GM19372 (cell line): ENCODE data around the gene CLK1.

ENCODE experiments used
- ATAC-seq: cut with Tn5 transposase; IDR thresholded peaks from one replicate; pipeline ENCODE4 v1.9.1; 2021; ENCODE audit warnings: mild to moderate bottlenecking, low read depth, moderate library complexity; ENCODE audit not compliant: unreplicated experiment

CLK1 gene

DNA sequence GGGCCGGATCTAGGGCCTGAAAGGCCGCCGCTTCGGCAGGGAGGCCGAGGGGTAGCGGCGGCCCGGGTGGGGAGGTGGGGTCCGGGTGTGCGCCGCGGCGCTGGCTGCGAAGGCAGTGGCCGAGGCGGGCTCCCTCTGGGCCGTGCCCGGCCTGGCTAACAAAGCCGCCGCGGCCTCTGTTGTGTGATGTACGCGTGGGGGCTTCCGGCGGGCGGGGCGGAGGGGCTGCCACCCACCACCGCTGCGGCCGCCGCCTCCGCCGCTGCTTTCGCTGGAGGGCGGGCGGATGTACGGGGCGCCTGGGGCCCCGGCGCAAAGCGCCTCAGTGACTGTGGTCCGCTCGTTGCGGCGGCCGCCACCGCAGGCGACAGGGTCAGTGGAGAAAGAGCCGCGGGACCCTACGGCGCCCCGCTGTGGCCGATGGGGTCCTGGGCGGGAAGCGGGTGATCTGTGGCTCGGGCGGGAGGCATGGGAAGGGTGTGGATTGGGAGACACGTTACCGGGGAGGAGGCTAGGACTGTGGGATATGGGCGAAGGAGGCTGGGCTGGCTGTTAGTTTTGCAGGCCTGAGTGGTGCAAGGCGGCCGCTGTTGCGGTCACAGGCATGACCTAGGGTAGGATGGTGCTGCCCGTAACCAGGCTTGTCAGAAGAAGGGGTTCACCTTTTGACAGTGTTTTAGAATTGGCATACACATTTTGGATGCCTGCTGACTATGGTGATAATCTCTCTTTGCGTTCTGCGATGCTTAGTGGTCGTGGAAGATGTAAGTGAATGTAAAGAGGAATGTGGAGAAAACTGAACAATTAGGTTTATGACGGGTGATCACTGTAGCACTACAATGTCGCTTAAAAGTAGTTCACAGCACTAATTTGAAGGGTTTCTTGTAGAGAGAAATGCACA is 52.1 kb downstream of the CLK1 start:
- ATAC-seq = peak; percentile 40

DNA sequence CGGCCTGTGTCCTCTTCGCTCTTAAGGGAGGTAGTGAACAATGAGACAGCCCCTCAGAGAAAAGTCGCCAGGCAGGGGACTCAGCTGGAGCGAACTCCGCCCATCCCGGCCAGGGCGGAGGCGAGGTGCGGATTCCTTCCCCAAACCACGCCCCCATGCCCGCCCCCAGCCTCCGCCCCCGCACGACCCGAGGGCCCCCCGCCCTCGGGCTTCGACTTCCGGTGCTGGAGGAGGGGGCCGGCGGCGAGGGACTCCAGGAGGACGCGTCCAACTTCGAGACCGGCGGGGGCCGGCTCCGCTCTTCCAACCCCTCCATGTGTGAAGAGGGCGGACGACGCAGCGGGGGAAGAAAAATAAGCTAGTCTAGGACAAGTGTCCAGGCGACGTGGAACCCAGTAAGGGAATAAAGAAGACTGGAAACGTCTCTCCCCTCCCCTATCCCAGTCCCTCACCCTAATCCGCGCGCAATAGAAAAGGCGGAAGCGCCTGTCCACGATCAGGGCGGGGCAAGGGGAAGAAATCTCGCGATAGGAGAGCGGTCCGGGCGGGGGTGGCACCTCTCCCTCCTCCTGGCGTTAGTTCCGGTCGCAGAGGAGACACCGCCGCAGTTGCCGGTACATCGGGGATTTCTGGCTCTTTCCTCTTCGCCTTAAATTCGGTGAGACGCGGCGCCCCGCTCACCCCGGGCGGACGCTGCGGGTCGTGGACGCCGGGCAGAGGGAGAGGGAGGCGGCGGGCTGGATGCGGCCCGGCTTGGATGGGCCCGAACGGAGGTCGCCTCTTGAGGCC is 52.9 kb downstream of the CLK1 start, which contains the start of gene BZW1:
TSS of gene BZW1 (plus strand) at position 578 of the 789 bp plus-strand sequence. CDS start 1,308 bp downstream, outside the sequence.
- ATAC-seq = peak; percentile 69

DNA sequence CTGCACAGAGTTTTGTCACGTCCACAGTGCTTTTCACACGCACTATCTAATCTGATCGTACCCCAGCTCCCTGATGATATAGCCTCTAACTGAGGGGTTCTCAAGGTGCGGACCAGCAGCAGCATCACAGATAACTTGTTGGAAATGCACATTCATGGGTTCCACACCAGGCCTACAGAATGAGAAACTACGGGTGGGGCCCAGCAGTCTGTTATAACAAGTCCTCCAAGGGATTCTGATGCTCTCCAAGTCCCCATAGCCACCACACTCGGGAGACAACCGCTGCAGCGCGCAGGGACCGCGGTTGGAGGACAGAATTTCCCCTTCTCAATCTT is 53.5 kb downstream of the CLK1 start:
- no peak for ATAC-seq

DNA sequence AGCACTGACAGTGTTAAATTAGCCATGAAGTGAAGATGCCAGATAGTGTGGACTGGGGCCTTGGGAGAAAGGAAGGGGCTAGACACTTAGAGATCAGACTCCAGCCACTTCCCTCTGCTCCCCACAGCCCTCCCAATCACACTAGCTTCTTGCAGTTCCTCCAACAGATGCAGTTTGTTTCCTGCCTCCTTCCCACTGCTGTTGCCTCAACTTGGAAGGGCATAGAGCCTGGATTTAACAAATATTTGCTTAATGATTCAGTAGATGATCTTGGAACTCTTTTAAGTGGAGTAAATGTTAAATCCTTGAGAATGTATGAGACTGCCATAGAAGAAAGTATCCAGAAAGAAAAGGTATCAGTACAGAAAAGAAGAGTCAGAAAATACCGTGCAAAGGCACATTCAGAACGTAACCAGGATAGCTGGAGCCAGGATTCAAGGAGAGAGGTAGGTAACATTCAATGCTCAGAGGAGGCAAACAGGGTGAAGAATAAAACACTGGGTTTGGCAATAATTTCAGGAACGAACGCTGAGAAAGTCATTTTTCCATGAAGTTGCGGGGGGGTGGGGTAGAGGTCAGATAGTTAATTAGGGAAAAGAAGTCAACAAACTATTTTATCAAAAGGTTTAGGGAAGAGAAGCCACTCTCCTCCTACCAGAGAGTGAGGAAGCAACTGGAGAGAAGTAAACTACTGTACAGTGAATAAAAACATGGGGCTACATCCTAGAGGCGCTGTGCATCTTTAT is 54.0 kb downstream of the CLK1 start:
- no peak for ATAC-seq

DNA sequence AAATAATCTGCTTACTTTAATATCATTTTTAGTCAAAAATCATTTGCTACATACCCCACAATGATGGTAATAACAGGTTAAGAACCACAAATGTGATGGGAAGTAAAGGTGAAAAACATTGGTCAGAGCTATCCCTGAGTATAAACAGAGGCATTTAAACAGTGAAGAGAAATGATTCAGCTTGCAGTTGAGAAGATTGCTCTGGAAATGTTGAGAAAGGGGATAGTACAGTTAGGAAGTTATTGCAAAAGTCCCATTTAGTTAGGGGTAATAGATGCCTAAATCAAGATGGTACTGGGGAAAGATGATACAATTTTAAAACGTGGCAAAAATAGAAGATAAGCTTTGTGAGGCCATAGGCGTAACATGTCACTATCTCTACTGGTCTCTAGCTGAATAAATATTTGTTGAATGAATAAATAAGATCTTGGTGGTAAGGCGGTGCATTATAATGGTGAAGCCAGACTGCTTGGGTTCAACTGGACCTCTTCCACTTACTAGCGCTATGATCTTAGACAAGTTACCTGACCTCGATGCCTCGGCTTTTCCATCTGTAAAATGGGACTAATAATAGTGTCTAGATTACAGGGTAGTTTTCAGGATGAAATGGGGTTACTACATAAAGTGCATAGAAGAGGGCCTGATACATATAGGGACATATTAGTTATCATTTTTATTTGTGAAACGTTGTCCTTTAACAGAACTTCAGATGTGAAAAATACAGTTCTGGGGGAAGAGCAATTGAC is 54.8 kb downstream of the CLK1 start:
- ATAC-seq = no peak
